ENCODE results near the gene EXOSC3.
A peak's percentile ranks its signal among the peaks of the same experiment; 100 is the strongest.
"Not testable (repeated sequence)": the region's sequence is repeated elsewhere in the genome, so short reads cannot be mapped to it uniquely, and the experiment has no call there.

The EXOSC3 gene

DNA sequence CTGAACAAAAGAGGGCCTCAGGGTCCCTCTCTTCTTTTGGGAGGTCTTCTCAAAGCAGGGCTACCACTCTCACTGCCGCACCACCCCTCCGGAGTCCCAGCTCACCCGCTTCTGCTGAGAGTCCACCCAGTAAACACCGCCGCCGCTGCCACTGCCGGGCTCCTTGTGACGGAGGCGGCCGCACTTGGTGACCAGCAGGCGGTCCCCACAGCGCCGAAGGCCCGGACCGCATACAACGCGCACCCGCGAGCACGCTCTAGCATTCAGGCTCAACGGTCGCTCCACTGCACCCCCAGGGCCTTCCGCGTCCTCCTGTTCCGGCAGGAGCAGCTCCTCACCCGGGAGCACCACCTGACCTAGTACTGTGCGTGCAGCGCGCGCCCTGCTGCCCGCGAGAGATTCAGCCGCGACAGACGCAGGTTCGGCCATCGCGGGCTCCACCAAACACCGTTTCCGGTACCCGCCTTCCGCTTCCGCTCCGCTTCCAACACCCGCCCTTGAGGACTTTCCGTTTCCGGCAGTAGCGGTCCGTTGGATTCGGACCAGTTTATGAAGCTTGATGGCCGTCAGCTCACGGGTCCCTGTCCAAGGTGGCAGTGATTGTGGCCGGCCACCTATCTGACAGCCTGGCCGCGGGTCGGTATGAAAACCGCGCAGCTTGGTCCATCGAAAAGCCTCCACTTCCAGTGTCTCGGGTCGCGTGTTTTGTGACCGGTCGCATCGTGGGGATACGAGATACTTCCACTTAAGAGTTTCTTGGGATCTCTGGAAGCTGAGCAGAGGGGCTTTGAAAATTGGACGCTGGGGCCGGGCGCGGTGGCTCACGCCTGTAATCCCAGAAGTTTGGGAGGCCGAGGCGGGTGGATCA is at the start of gene EXOSC3:
Gene EXOSC3, minus strand, starts transcription at position 449 of the 868 bp plus-strand sequence. Its CDS starts 20 bp downstream, at position 429.
- peak within 1 kb of the TSS; percentile 95 for H3K9ac ChIP-seq (ENCODE audit: low read length)
- H3K4me1 ChIP-seq (ENCODE audit: control insufficient read depth, insufficient read depth, low read length): peaks cover 22% of the 10 kb centered on the region
- peak; percentile 97 for DNase-seq (ENCODE audit: low read depth)

DNA sequence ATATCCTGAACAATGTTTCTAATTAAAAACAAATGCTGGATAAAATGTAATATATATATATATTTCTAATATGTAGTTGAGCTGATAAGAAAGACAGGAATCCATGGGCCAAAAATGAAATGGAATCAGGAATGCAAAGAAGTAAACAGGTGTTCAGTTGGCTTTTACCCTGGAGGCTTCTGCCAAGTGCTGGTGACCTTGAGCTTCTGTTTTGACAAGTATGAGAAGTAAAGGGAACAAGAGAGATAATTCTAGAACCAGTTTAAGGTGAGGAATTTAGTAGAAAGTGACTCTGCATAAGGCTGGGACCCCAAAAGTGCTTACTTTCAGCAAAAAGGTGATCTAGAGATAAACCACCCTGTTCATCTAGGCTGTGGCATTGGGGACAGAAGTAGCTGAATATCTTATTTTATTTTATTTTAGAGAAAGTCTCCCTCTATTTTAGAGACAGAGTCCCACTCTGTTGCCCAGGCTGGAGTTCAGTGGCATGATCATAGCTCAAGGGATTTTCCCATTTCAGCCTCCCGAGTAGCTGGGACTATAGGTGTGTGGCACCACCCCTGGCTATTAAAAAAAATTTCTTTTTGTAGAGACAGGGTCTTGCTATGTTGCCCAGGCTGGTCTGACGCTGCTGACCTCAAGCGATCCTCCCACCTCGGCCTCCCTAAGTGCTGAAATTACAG is 42.8 kb upstream of the EXOSC3 start:
- H3K9ac ChIP-seq (ENCODE audit: low read length): no peak overlapping the region
- no peaks in the 10 kb centered on the region for H3K4me1 ChIP-seq (ENCODE audit: control insufficient read depth, insufficient read depth, low read length)
- H3K36me3 ChIP-seq (ENCODE audit: control insufficient read depth, insufficient read depth, low read length, severe bottlenecking): peaks cover 57% of the 10 kb centered on the region
- H3K27me3 ChIP-seq (replicated peaks; ENCODE audit: control insufficient read depth, insufficient read depth, low read length): no peaks in the 10 kb centered on the region
- no peak for DNase-seq (ENCODE audit: low read depth)
- H3K4me3 ChIP-seq (ENCODE audit: low read length): no peak overlapping the region
- no peaks in the 10 kb centered on the region for H3K9me3 ChIP-seq (ENCODE audit: control insufficient read depth, low read length)

More for the DNA sequence above, at the start of gene EXOSC3:
- Histone ChIP-seq H3K4me3 (ENCODE audit: low read length) (peak within 1 kb of the TSS; percentile 95), H3K9me3 (ENCODE audit: control insufficient read depth, low read length) (no peaks in the 10 kb centered on the region), H3K36me3 (ENCODE audit: control insufficient read depth, insufficient read depth, low read length, severe bottlenecking) (peaks cover 34% of the 10 kb centered on the region), H3K27me3 (replicated peaks; ENCODE audit: control insufficient read depth, insufficient read depth, low read length) (no peaks in the 10 kb centered on the region)

DNA sequence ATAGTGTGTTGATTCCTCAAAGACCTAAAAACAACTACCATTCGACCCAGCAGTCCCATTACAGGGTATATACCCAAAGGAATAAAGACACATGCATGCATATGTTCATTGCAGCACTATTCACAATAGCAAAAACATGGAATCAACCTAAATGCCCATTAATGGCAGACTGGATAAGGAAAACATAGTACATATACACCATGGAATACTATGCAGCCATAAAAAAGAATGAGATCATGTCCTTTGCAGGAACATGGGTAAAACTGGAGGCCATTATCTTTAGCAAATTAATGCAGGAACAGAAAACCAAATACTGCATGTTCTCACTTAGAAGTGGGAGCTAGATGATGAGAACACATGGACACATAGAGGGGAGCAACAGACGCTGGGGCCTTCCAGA is 40.3 kb upstream of the EXOSC3 start:
- not testable (repeated sequence) for H3K9me3 ChIP-seq (ENCODE audit: control insufficient read depth, low read length); H3K9ac ChIP-seq (ENCODE audit: low read length); H3K27me3 ChIP-seq (replicated peaks; ENCODE audit: control insufficient read depth, insufficient read depth, low read length); DNase-seq (ENCODE audit: low read depth); H3K4me3 ChIP-seq (ENCODE audit: low read length); H3K4me1 ChIP-seq (ENCODE audit: control insufficient read depth, insufficient read depth, low read length)
- H3K36me3 ChIP-seq (ENCODE audit: control insufficient read depth, insufficient read depth, low read length, severe bottlenecking): peaks cover 71% of the 10 kb centered on the region

DNA sequence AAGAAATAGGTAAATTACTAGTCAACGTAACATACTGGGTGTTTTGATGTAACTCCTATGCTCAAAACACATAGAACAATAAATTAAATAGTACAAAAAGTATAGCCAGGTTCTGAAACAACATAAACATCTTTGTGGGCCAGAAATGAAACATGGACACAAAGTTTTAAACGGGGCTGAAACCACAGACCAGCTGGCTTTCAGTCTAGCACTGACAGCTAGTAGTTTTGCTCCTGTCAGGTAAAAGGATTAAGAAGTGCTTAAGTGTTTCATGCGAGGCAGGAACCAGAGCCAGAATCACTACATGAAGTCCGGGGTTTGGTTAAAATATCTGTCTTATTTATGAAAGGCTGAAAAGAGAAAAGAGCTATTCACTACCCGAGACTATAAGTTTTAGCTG is 35.3 kb upstream of the EXOSC3 start:
- Histone ChIP-seq H3K27me3 (replicated peaks; ENCODE audit: control insufficient read depth, insufficient read depth, low read length) (no peaks in the 10 kb centered on the region), H3K36me3 (ENCODE audit: control insufficient read depth, insufficient read depth, low read length, severe bottlenecking) (peaks cover 41% of the 10 kb centered on the region), H3K9me3 (ENCODE audit: control insufficient read depth, low read length) (no peaks in the 10 kb centered on the region), H3K4me1 (ENCODE audit: control insufficient read depth, insufficient read depth, low read length) (no peaks in the 10 kb centered on the region), H3K4me3 (ENCODE audit: low read length) (no peak overlapping the region), H3K9ac (ENCODE audit: low read length) (no peak overlapping the region)
- no peak for DNase-seq (ENCODE audit: low read depth)

DNA sequence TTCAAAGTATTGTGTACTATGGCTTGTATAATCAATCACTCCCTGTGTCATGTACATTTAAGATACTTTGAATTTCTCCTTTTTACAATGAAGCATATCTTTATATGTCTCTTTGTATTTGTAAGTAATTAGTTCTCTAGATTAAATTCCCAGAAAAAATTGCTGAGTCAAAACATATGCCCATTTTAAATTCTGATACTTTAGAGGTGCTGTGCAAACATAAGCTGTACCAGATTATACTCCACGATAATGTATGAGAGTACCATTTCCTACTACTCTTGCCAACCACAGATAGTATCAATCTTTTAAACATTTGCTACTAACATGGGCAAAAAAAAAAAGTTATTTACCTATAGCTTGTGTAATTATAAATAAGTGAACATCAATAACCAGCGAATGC is 34.0 kb upstream of the EXOSC3 start:
- Histone ChIP-seq H3K4me1 (ENCODE audit: control insufficient read depth, insufficient read depth, low read length) (no peaks in the 10 kb centered on the region), H3K36me3 (ENCODE audit: control insufficient read depth, insufficient read depth, low read length, severe bottlenecking) (peaks cover 33% of the 10 kb centered on the region), H3K9ac (ENCODE audit: low read length) (no peak overlapping the region), H3K27me3 (replicated peaks; ENCODE audit: control insufficient read depth, insufficient read depth, low read length) (no peaks in the 10 kb centered on the region), H3K4me3 (ENCODE audit: low read length) (no peak overlapping the region), H3K9me3 (ENCODE audit: control insufficient read depth, low read length) (no peaks in the 10 kb centered on the region)
- DNase-seq (ENCODE audit: low read depth): no peak

DNA sequence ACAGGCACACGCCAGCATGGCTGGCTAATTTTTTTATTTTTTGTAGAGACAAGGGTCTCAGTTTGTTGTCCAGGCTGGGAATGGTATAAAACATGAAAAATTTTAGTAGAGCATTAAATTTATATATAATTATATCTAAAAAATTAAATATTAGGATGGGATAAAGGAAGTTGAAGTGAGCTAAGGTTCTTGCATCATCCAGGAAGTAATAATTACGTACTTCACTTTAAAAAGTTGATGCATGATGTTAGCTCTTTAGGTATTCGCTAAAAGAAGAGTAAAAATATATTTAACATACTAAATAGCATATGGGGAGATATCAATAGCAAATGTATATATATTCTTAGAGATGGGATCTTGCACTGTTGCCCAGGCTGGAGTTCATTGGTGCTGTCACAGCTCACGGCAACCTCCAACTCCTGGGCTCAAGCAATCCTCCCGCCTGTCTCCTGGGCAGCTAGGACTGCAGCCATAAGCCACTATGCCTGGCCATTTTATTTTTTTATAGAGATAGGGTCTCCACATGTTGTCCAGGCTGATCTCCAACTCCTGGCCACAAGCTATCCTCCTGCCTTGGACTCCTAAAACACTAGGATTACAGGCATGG is 28.0 kb upstream of the EXOSC3 start:
- no peaks in the 10 kb centered on the region for H3K9me3 ChIP-seq (ENCODE audit: control insufficient read depth, low read length)
- H3K27me3 ChIP-seq (replicated peaks; ENCODE audit: control insufficient read depth, insufficient read depth, low read length): no peaks in the 10 kb centered on the region
- no peak overlapping the region for H3K9ac ChIP-seq (ENCODE audit: low read length)
- peaks cover 5% of the 10 kb centered on the region for H3K36me3 ChIP-seq (ENCODE audit: control insufficient read depth, insufficient read depth, low read length, severe bottlenecking)
- H3K4me3 ChIP-seq (ENCODE audit: low read length): no peak overlapping the region
- no peaks in the 10 kb centered on the region for H3K4me1 ChIP-seq (ENCODE audit: control insufficient read depth, insufficient read depth, low read length)
- DNase-seq (ENCODE audit: low read depth): no peak

DNA sequence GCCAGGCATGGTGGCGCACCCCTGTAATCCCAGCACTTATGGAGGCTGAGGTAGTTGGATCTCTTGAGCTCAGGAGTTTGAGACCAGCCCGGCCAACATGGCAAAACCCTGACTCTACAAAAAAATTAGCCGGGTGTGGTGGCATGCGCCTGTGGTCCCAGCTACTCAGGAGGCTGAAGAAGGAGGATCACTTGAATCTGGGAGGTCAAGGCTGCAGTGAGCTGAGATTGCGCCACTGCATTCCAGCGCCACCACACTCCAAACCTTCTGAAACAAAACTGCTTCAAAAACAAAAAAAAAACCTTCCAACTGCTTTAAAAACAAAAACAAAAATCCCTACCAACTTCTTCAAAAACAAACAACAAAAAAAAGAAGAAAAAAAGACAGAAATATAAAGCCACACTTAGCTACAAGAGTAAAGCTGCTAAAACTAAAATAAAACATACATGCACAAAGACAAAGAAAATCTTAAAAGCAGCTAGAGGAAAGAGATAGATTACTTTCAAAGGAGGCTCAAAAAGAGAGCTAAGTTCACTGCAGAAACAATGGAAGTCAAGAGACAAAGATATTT is 27.1 kb upstream of the EXOSC3 start:
- no peak for DNase-seq (ENCODE audit: low read depth)
- no peaks in the 10 kb centered on the region for H3K27me3 ChIP-seq (replicated peaks; ENCODE audit: control insufficient read depth, insufficient read depth, low read length)
- no peaks in the 10 kb centered on the region for H3K9me3 ChIP-seq (ENCODE audit: control insufficient read depth, low read length)
- H3K36me3 ChIP-seq (ENCODE audit: control insufficient read depth, insufficient read depth, low read length, severe bottlenecking): peaks cover 7% of the 10 kb centered on the region
- H3K4me1 ChIP-seq (ENCODE audit: control insufficient read depth, insufficient read depth, low read length): no peaks in the 10 kb centered on the region
- H3K9ac ChIP-seq (ENCODE audit: low read length): no peak overlapping the region
- no peak overlapping the region for H3K4me3 ChIP-seq (ENCODE audit: low read length)

DNA sequence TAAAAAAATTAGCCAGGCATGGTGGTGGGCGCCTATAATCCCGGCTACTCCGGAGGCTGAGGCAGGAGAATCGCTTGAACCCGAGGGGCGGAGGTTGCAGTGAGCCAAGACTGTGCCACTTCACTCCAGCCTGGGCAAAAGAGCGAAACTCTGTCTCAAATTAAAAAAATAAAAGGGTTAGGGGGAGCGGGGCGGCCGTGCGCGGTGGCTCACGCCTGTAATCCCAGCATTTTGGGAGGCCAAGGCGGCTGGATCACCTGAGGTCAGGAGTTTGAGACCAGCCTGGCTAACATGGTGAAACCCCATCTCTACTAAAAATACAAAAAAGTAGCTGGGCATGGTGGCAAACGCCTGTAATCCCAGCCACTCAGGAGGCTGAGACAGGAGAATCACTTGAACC is 24.8 kb upstream of the EXOSC3 start:
- not testable (repeated sequence) for H3K36me3 ChIP-seq (ENCODE audit: control insufficient read depth, insufficient read depth, low read length, severe bottlenecking); DNase-seq (ENCODE audit: low read depth); H3K9ac ChIP-seq (ENCODE audit: low read length); H3K4me1 ChIP-seq (ENCODE audit: control insufficient read depth, insufficient read depth, low read length); H3K4me3 ChIP-seq (ENCODE audit: low read length); H3K9me3 ChIP-seq (ENCODE audit: control insufficient read depth, low read length); H3K27me3 ChIP-seq (replicated peaks; ENCODE audit: control insufficient read depth, insufficient read depth, low read length)

DNA sequence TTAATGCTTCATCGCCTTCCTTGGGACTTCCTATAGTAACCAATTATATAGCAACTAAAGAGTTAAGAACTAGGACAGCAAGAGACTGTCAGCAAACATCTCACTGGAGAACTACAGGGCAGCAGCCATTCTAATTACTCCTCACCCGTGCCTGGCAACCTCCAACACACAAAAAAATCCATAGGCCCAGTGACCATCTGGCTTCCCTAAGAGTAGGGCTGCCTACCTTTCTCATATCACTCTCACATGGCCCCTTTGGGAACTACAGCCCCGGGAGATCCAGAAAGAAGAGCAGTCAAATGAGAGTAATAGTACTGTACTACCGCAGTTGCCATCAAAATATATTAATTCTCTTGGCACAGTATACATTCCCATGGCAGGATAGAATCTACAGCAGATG is 21.4 kb upstream of the EXOSC3 start:
- Histone ChIP-seq H3K36me3 (ENCODE audit: control insufficient read depth, insufficient read depth, low read length, severe bottlenecking) (peaks cover 4% of the 10 kb centered on the region), H3K4me1 (ENCODE audit: control insufficient read depth, insufficient read depth, low read length) (peaks cover 23% of the 10 kb centered on the region), H3K9ac (ENCODE audit: low read length) (no peak overlapping the region), H3K27me3 (replicated peaks; ENCODE audit: control insufficient read depth, insufficient read depth, low read length) (no peaks in the 10 kb centered on the region), H3K9me3 (ENCODE audit: control insufficient read depth, low read length) (no peaks in the 10 kb centered on the region), H3K4me3 (ENCODE audit: low read length) (no peak overlapping the region)
- no peak for DNase-seq (ENCODE audit: low read depth)

DNA sequence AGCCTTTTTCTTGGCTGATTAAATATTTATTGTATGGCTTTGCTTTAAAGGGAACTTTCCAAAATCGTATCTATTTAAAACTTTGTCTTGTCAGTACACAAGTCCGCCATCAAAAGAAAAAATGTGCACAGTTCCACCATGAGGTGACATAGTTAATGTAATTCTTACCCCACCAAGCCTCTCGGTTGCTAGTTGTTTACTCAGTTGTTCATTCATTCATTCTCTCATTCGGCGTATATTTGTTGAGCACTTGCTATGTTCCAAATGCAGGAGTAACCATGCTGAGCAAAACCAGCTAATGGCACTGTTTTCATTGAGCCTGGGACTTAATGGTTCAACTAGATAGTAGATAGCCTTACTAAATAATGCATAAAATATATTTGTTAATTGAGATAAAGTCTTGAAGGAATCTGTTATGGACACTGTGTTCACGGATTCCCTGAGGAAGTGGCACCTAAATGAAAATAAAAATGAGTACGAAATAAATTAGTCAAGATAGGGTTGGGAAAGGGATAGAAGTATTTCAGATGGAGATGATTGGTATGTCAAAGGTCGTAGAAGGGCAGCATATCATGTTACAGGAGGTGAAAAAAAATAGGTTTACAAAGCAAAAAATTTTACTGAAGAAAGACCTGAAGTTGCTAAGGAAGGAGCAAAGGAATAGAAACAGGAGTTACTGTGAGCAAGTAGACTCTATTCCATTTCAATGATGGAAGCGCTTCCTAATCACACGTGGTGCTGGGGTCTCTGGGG is 17.3 kb upstream of the EXOSC3 start:
- DNase-seq (ENCODE audit: low read depth): no peak
- Histone ChIP-seq H3K27me3 (replicated peaks; ENCODE audit: control insufficient read depth, insufficient read depth, low read length) (no peaks in the 10 kb centered on the region), H3K4me3 (ENCODE audit: low read length) (peak overlapping the region; percentile 99), H3K9ac (ENCODE audit: low read length) (peak overlapping the region; percentile 97), H3K9me3 (ENCODE audit: control insufficient read depth, low read length) (no peaks in the 10 kb centered on the region), H3K4me1 (ENCODE audit: control insufficient read depth, insufficient read depth, low read length) (peaks cover 36% of the 10 kb centered on the region), H3K36me3 (ENCODE audit: control insufficient read depth, insufficient read depth, low read length, severe bottlenecking) (no peaks in the 10 kb centered on the region)

All from adipocyte (in vitro differentiated cells).